Measurements from ENCODE around the gene NPC1.

Gene NPC1

GRCh38 chr18:23531912-23532311 lies 54.4 kb downstream of the NPC1 start:
- Histone ChIP-seq H3K9me3 (no peaks in the 10 kb centered on the region), H3K27me3 (no peaks in the 10 kb centered on the region), H3K36me3 (no peaks in the 10 kb centered on the region), H3K4me3 (ENCODE audit: low read depth, low read length) (no peak overlapping the region), H3K4me1 (no peaks in the 10 kb centered on the region)
- no peak for TF ChIP-seq CTCF (IDR thresholded peaks at IDR 0.05; ENCODE audit: low read depth, low read length)
- no peak for DNase-seq

GRCh38 chr18:23530195-23530594 lies 56.1 kb downstream of the NPC1 start:
- no peak for DNase-seq
- H3K27me3 ChIP-seq: no peaks in the 10 kb centered on the region
- H3K4me3 ChIP-seq (ENCODE audit: low read depth, low read length): no peak overlapping the region
- no peaks in the 10 kb centered on the region for H3K4me1 ChIP-seq
- TF ChIP-seq CTCF (IDR thresholded peaks at IDR 0.05; ENCODE audit: low read depth, low read length): no peak
- H3K9me3 ChIP-seq: no peaks in the 10 kb centered on the region
- H3K36me3 ChIP-seq: no peaks in the 10 kb centered on the region

GRCh38 chr18:23529604-23530003 lies 56.7 kb downstream of the NPC1 start:
- H3K36me3 ChIP-seq: no peaks in the 10 kb centered on the region
- H3K9me3 ChIP-seq: no peaks in the 10 kb centered on the region
- H3K4me3 ChIP-seq (ENCODE audit: low read depth, low read length): no peak overlapping the region
- no peak for TF ChIP-seq CTCF (IDR thresholded peaks at IDR 0.05; ENCODE audit: low read depth, low read length)
- no peaks in the 10 kb centered on the region for H3K27me3 ChIP-seq
- no peak for DNase-seq
- H3K4me1 ChIP-seq: no peaks in the 10 kb centered on the region

- DNase-seq: no peak
- no peaks in the 10 kb centered on the region for H3K9me3 ChIP-seq
- TF ChIP-seq CTCF (IDR thresholded peaks at IDR 0.05; ENCODE audit: low read depth, low read length): no peak
- H3K36me3 ChIP-seq: no peaks in the 10 kb centered on the region
- H3K27me3 ChIP-seq: no peaks in the 10 kb centered on the region
- H3K4me1 ChIP-seq: no peaks in the 10 kb centered on the region
- no peak overlapping the region for H3K4me3 ChIP-seq (ENCODE audit: low read depth, low read length)
Observed at GRCh38 chr18:23528580-23529472, 57.5 kb downstream of the NPC1 start.

- DNase-seq: no peak
- H3K4me1 ChIP-seq: no peaks in the 10 kb centered on the region
- H3K4me3 ChIP-seq (ENCODE audit: low read depth, low read length): no peak overlapping the region
- H3K36me3 ChIP-seq: no peaks in the 10 kb centered on the region
- no peak for TF ChIP-seq CTCF (IDR thresholded peaks at IDR 0.05; ENCODE audit: low read depth, low read length)
- H3K27me3 ChIP-seq: no peaks in the 10 kb centered on the region
- H3K9me3 ChIP-seq: no peaks in the 10 kb centered on the region
Observed at GRCh38 chr18:23526501-23527063, 59.7 kb downstream of the NPC1 start.

- Histone ChIP-seq H3K9me3 (no peaks in the 10 kb centered on the region), H3K36me3 (no peaks in the 10 kb centered on the region), H3K4me3 (ENCODE audit: low read depth, low read length) (no peak overlapping the region), H3K4me1 (no peaks in the 10 kb centered on the region), H3K27me3 (no peaks in the 10 kb centered on the region)
- DNase-seq: no peak
- TF ChIP-seq CTCF (IDR thresholded peaks at IDR 0.05; ENCODE audit: low read depth, low read length): no peak
Observed at GRCh38 chr18:23524213-23524707, 62.0 kb downstream of the NPC1 start.
